DMS53 treated with DMSO at 0.1 percent for 48 hours (cell line): ENCODE measurements around the gene DCAF6.

Experiments used
- DNase-seq: peaks from one replicate; lab custom pipeline; 2025; ENCODE audit not compliant: unreplicated experiment; lab: John Stamatoyannopoulos, UW

The DCAF6 gene

GRCh38 chr1:168100315-168101002, 164.0 kb downstream of the DCAF6 start:
- DNase-seq: no peak

- no peak for DNase-seq
These were observed 164.9 kb downstream of the DCAF6 start for GRCh38 chr1:168101336-168101735.

- no peak for DNase-seq
These were observed 166.0 kb downstream of the DCAF6 start for GRCh38 chr1:168102487-168102886.

- DNase-seq: no peak
These were observed 168.1 kb downstream of the DCAF6 start for GRCh38 chr1:168104535-168104934.

GRCh38 chr1:168105846-168106245, 169.4 kb downstream of the DCAF6 start:
- no peak for DNase-seq

- DNase-seq: no peak
These were observed 169.8 kb downstream of the DCAF6 start for GRCh38 chr1:168106274-168106673.

- DNase-seq: no peak
These were observed 174.5 kb downstream of the DCAF6 start for GRCh38 chr1:168110896-168111545.

- DNase-seq: peak; percentile 33
These were observed 176.3 kb downstream of the DCAF6 start for GRCh38 chr1:168112673-168113305.

GRCh38 chr1:168114845-168115244, 178.4 kb downstream of the DCAF6 start:
- no peak for DNase-seq

GRCh38 chr1:168116327-168116799, 179.9 kb downstream of the DCAF6 start:
- DNase-seq: peak; percentile 12

- no peak for DNase-seq
These were observed 183.3 kb downstream of the DCAF6 start for GRCh38 chr1:168119750-168120149.

GRCh38 chr1:168121401-168122011, 185.0 kb downstream of the DCAF6 start:
- DNase-seq: no peak

GRCh38 chr1:168125051-168125450, 188.6 kb downstream of the DCAF6 start:
- no peak for DNase-seq
